GM21619 (cell line): Measurements from ENCODE around the gene BSN.

Source experiments
- ATAC-seq: cut with Tn5 transposase; IDR thresholded peaks from one replicate; pipeline ENCODE4 v1.9.1; 2021; ENCODE audit not compliant: unreplicated experiment

BSN gene

DNA sequence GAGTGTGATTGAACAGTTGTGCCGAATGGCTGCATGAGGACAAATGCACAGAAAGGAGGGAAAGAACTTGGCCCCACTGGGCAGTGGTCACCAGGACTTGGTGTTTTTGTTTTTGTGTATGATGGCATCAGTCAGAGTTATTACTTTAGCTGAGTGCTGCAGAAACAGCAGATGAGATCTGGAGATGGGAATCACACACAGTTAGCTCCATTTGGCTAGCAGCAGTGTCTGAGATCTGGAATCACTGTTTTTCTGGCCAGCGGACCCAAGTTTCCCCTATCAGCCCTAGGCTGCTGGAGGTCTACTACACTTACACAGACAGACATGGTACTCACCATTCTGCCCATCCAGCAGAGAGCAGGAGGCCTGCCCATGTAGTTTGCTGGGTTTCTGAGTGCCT is 74.0 kb downstream of the BSN start:
- ATAC-seq, result no peak

DNA sequence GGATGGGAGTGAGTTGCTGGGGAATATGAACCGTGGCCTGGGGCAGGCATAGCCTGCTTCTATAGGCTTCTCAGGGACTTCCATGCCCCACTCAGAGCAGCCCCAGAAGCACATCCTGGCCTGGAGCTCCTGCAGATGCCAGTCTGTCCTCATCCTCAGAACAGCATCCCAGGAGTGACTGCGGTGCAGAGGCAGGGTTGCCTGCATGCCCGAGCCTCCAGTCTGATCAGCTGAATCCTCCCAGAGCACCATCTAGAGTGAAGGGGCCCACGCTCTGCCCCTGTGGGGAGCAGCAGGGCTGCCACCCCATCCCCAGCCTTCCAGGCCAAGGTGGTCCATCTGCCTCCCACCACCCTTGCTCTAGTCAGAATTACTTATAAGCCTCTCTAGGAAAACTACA is 75.2 kb downstream of the BSN start:
- no peak for ATAC-seq

DNA sequence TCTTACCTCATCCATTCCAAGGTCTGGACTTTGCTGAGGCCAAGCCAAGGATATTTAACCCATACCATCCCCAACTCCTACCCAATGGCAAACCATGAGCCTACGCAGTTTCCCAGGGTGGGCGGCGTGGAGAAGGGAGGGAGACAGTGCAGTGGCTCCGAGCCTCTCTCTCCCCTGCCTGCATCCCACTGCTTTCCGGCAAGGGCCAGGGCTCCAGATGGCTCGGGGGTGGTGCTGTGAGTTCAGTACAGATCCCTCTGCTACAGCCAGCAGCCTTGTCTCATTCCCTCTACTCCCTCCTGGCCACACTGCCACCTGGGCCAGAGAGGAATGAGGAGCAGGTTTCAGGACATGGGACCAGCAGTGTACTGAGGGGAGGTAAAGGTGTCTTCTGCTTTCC is 75.6 kb downstream of the BSN start:
- no peak for ATAC-seq

DNA sequence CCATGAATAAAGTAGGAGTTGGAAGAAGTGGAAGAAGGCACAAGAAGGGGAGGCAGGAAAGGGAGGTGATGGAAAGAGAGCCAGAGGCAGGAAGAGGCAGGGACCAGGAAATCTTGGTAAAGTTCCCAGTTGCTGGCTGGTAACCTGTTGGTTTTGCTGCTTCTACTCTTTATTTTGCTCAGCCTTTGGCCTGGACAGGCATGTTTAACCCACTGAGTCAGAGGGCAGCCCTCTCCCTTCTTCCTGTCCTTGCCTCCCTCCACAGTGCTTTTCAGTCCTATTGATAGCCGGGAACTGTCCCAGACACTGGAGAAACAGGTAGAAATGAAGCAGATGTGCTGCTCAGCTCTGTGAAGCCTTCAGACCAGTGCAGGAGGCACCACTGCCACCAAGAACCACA is 76.5 kb downstream of the BSN start:
- ATAC-seq, result no peak

DNA sequence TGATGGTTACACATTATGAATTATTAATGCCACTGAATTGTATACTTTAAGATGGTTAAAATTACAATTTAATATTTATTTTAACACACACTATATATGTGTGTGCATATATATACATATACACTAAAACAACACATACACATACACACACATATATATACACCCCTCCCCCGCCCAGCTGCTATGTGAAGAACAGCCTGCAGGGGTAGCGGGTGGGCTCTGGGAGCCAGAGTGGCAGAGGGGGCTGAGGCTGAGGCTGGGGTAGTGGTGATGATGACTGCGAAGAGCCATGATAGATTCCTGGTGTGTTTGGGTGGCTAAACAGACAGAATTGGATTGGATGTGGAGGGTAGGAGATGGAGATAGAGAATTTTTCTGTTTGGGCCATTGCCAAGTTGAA is 80.5 kb downstream of the BSN start:
- no peak for ATAC-seq

DNA sequence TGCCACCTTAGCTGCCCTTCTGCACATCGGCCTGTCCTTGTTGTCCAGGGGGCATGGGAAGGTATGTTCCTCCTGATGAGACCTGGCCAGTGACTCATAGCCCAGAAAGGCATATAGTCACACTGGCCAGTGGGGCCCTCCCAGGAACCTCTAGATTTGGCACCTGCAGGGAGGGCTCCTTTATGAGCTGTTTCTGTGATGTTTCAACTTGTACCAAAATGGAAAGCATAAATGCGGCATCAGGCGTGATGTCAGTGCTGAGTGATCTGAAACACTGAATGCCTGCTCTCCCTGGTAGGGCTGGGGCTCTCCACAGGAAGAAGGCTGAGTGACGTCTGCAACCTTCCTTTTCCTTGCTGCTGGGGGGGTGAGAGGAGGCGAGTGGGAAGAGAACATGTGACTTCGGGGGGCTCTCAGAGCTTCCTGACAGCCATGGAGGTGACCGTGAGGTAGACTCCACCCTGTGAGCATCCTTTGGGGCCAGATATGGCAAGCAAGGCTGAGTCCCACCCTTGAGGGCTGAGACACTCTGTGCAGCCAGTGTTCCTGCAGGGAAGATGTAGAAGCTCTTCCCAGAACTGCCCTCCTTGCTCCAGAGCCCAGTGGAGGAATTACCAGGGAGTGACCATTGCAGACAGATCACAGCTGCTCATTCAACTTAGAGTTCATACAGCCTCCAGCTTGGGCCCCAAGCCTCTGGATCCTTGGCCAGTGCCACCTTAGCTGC is 82.8 kb downstream of the BSN start:
- ATAC-seq, result no peak

DNA sequence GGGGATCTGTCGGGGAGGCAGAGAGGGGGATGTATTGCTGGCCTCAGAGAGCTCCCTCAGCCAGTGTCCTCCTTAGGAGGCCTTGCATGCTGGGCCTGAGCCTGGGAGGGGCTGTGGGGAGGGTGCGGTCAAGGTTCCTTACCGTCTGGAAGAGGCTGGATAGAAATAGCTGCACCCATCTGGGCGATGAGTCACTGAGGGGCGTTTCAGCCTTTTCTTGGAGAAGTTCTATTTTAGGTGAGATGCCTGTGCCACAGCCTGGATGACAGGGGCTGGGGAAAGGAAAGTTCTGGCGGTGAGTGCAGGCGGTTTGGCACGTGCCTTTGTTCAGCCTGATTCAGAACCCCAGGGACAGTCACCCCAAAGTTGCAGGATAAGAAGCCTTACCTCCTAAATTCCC is 84.2 kb downstream of the BSN start:
- ATAC-seq, result no peak

DNA sequence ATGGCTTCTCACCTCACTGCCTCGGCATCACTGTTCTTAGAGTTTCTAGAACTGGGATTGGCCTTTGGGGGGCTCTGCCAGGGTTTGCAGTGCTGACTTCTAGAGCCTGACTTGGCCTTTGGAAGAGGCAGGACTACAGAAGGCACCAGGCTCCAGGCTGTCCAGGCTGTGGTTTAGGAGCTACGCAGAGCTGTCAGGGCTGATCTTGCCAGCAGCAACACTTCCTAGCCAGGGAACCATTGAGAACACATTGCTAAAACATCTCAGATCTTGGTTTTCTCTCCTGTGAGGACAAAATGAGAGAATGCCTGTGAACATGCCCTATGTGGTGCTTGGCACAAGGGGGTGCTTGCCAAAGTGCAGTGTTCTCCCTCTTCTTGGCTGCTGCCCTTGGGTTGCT is 85.3 kb downstream of the BSN start:
- ATAC-seq, result no peak

DNA sequence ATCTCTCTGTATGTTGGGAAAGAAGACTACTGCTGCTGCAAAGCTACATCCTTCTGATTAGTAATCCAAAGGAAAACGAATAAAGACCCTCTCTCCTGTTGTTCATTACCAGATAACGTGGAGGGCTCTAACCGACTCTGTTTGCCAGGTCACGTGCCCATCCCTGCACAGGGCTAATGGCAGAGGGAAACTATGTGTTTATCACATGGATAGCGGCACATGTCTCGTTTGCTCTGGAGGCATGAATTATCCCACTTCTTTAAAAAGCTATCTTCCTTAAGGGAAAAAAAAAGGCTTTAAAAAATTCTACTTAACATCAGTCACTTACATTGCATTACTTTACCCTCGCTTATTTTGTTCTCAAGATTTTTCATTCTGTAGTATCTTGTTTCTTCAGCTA is 87.0 kb downstream of the BSN start:
- ATAC-seq, result no peak

DNA sequence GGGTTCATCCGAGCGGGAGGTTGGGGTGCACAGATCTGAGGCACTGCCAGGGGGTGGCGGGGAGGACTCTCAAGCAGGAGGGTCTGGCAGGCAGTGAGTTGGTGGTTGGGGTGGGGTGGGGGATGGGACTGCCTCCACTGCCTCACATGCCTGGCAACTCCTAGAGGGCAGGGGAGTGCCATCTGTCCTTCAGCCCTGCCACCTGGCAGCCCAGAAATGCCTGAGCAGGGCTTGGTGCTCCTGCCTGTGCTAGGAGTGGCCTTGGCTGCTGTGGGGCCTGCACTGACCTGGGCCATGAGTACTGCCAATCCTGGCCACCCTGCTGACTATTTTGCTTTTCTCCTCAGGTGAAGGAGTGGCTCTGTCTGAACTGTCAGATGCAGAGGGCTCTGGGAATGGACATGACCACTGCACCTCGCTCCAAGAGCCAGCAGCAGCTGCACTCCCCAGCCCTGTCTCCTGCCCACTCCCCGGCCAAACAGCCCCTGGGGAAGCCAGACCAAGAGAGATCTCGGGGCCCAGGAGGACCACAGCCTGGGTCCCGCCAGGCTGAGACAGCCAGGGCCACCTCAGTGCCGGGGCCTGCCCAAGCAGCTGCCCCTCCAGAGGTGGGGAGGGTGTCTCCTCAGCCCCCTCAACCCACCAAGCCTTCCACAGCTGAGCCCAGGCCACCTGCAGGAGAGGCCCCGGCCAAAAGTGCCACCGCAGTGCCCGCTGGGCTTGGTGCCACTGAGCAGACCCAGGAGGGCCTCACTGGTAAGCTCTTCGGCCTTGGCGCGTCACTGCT is 87.8 kb downstream of the BSN start:
- no peak for ATAC-seq

DNA sequence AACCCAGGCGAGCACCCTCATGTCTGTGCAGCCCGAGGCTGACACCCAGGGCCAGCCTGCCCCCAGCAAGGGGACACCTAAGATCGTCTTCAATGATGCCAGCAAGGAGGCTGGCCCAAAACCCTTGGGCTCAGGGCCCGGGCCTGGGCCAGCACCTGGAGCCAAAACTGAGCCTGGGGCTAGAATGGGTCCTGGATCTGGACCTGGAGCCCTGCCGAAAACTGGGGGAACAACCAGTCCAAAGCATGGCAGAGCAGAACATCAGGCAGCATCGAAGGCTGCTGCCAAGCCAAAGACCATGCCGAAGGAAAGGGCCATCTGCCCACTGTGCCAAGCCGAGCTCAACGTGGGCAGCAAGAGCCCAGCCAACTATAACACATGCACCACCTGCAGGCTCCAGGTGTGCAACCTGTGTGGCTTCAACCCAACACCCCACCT is 88.5 kb downstream of the BSN start:
- no peak for ATAC-seq

DNA sequence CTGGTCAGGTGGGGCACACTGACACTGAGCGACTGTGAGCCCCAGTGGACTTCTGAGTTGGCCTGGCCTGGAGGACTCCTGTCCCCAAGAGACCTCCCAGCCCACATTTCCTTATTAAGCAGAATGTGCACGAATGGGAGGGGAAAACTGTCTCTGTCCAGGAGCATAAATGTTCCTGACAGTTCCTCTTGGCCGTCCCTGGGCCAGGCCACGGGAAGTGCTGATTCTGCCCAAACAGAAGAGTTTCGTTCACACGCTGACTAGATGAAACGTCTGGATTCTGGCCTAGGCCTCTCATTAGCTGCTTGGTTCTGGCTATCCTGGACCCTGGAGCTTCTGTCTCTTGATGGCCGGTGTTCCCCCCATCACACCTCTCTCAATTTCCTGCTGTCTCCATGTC is 90.4 kb downstream of the BSN start:
- ATAC-seq, result no peak

DNA sequence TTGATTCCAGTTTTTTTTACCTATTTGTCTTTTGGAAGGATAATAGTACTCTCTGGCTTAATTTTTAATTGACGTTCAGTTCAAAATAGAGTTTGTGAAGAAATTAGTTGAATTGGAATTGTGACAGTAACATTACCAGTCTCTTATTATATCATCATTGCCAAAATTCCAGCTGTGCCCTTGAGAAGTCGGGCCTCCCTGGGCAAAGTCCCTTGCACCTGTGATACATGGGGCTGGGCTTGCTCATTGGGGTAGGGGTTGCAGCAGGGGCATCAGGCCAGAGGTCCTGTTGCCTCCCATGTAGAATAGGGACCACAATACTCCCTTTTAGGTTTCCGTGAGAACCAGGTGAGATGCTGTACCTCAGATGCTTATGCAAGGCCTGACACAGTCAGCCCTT is 92.0 kb downstream of the BSN start:
- no peak for ATAC-seq

DNA sequence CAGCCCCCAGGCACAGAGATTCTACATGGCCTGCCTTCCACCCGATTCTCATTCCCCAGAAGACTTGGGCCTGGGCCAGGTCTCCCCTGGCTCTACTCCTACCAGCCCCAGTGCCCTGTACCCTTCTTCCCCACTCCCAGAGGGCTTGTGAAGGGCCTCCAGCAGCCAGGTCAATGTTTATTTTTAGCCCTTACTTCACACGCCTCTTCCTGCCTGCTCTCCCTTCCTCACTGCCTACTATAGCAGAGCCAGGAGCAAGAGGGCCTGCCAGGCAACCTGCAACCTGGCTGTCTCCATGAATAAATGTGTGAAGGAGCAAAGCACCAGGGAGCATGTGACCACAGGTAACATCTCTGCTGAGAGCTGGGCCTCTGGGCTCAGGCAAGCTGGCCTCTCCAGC is 93.5 kb downstream of the BSN start:
- no peak for ATAC-seq

DNA sequence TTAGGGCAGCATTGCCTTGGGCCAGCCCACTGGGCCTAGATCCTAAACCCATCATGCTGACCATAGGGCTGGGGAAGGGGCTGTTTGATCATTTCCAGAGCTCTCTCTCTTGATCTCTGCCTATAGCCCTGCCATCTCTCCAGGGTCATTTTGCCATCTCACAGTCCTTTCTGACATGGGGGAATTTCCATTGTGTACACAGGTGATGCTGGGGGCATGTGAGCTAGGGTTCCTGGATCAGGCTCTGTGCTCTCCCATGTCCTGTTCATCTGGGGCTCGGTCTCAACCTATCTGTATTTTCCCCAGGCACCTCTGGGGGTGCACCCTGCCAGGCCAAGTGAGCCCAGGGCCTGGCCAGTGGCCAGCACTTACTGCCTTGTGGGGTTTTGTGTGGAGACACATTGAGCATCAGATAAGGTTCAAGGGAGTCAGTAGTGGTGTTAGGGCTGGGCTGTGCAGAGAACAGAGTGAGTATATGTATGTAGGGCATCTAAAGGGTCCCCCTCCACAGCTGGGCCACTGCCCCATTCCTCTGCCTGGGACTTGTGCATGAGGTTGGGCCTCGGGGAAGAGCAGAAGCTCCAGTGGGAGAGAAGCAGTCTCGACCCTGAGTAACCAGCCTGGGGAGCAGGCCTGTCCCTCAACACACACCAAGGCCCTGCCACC is 94.2 kb downstream of the BSN start:
- ATAC-seq, result no peak

DNA sequence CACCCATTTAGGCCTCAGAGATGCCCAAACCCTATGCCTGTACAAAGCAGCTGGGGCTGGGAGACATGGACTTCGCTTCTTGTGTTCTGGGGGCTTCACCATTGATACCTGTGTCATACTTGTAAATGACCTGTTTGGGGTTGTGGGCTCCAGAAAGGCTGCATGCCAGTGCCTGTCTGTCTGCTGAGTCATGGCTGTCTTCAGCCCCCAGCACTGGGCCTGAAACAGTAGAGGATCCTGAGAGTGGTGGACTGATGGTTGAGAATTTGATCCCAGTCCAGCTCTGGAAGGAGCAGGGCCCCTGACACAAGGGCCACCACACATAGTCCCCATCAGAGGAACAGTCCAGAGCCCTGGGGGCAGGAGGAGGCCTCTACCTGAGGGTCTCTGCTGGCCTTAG is 95.3 kb downstream of the BSN start:
- no peak for ATAC-seq

DNA sequence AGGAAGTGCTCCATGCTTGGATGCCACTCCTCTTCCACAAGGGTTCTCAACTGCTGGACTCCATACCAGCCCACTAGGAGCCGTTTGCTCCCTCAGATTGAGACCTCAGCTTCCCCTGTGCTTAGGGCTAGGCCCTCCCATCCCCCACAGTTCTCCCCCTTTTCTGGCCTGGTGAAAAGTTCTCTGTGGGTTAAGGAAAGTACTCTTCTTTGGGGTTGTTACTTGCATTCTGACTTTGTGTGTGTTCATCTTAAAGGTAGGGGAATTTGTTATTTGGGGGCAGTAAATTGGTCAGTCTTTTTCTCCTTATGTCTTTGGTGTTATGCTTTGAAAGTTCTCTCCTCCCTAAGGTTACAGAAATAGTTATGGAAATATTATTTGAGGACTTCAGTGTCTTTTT is 95.9 kb downstream of the BSN start:
- no peak for ATAC-seq

DNA sequence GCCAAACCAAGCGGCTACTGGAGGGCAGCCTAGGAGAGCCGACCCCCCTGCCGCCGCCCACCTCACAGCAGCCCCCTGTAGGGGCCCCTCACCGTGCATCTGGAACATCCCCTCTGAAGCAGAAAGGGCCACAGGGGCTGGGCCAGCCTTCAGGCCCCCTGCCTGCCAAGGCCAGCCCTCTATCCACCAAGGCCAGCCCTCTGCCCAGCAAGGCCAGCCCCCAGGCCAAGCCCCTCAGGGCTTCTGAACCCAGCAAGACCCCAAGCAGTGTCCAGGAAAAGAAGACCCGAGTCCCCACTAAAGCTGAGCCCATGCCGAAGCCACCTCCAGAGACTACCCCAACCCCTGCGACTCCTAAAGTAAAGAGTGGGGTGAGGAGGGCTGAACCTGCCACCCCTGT is 96.4 kb downstream of the BSN start:
- ATAC-seq, result no peak

DNA sequence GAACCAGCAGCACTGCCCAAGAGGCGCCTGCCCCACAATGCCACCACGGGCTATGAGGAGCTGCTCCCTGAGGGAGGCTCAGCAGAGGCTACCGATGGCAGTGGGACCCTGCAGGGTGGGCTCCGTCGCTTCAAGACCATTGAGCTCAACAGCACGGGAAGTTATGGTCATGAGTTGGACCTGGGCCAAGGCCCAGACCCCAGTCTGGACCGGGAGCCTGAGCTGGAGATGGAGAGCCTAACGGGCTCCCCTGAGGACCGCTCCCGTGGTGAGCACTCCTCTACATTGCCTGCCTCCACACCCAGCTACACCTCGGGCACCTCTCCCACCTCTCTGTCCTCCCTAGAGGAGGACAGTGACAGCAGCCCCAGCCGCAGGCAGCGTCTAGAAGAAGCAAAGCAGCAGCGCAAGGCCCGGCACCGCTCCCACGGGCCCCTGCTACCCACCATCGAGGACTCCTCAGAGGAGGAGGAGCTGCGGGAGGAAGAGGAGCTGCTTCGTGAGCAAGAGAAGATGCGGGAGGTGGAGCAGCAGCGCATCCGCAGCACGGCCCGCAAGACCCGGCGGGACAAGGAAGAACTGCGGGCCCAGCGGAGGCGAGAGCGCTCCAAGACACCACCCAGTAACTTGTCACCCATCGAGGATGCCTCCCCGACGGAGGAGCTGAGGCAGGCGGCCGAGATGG is 98.1 kb downstream of the BSN start:
- ATAC-seq, result no peak

DNA sequence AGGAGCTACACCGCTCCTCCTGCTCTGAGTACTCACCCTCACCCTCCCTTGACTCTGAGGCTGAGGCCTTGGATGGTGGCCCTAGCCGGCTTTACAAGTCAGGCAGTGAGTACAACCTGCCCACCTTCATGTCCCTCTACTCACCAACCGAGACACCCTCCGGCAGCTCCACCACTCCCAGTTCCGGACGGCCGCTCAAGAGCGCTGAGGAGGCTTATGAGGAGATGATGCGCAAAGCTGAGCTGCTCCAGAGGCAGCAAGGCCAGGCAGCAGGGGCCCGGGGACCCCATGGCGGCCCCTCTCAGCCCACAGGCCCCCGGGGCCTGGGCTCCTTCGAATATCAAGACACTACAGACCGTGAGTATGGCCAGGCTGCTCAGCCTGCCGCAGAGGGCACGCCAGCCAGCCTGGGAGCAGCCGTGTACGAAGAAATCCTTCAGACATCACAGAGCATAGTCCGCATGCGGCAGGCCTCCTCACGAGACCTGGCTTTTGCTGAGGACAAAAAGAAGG is 98.7 kb downstream of the BSN start:
- ATAC-seq, result no peak

DNA sequence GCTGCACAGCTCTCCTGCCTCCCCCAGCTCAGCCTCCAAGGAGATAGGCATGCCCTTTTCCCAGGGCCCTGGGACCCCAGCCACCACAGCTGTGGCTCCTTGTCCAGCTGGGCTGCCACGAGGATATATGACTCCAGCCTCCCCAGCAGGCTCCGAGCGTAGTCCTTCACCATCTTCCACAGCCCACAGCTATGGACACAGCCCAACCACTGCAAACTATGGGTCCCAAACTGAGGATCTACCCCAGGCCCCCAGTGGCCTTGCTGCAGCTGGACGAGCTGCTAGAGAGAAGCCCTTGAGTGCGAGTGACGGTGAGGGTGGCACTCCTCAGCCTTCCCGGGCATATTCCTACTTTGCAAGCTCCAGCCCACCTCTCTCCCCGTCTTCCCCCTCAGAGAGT is 99.3 kb downstream of the BSN start:
- ATAC-seq, result no peak
